GM21576 (cell line): Measurements from ENCODE around the gene DCAF11.

ENCODE experiments used
- ATAC-seq: cut with Tn5 transposase; IDR thresholded peaks from one replicate; pipeline ENCODE4 v1.9.1; 2021; ENCODE audit warnings: mild to moderate bottlenecking, moderate library complexity; ENCODE audit not compliant: unreplicated experiment

Gene DCAF11

DNA sequence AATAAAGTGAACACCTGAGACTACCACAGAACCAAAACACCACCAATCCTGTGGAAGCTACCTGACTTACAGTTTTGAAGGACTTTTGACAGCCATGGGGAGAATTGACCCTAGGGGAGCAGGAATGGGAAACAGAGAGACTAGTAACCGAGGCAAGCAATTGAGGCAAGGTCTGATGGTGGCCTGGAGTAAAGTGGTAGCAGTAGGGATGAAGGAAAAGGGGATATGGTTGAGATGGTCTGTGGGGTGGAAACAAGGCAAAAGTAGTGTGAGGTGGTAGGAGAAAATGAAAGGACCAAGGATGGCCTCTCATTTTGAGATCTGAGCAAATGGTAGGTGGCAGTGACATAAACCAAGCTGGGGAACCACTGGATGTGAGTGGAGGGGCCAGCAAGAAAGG, 42.3 kb downstream of the DCAF11 start:
- no peak for ATAC-seq

DNA sequence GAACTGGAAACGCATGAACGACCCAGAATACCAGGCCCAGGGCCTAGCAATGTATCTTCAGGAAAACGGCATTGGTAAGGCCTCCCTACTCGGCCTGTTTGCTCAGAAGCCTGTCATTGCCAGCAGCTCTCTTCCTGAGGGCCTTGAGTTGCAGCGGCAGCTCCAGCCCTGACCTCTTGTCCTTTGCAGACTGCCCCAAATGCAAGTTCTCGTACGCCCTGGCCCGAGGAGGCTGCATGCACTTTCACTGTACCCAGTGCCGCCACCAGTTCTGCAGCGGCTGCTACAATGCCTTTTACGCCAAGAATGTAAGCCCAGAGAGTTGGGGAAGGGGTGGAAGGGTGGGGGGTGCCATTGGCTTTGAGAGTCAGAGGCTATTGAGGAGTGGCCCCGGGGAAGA, 42.8 kb downstream of the DCAF11 start:
- ATAC-seq = no peak

DNA sequence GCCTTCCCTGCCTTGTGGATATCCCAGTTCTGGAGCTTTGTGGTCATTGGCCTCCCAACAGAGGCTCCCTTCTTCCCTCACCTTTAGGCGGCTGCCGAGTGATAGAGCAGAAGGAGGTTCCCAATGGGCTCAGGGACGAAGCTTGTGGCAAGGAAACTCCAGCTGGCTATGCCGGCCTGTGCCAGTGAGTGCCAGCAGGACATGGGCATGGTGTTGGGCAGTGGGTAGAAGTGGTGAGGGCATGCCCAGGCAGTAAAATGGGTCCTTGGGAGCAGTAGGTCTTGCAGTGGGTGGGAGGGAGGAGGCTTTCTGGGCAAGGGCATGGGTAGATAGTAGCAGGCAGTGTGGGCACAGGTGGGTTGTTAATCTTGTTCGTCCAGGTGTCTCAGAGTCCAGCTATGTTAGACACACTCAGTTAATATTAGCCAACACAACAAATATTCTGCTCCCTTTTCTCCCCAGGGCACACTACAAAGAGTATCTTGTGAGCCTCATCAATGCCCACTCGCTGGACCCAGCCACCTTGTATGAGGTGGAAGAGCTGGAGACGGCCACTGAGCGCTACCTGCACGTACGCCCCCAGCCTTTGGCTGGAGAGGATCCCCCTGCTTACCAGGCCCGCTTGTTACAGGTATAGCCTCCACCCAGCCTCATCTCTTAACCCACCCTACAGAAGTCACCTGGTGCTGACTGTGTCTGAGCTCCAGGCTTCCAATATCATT, 45.4 kb downstream of the DCAF11 start:
- no peak for ATAC-seq

DNA sequence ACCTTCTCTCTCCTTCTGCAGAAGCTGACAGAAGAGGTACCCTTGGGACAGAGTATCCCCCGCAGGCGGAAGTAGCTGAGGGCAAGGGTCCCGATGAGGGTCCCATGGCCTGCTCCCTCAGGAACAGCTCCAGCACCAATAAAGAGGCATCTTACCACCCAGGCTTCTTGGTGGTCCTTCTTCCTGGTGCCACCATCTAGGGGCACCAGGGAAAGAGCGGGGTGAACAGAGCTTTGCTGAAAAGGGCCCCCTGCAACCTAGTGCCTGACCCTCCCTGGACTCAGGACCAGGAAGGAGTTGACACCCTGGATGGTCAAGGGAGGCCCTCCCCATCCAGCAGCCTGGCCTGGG, 45.9 kb downstream of the DCAF11 start:
- no peak for ATAC-seq

DNA sequence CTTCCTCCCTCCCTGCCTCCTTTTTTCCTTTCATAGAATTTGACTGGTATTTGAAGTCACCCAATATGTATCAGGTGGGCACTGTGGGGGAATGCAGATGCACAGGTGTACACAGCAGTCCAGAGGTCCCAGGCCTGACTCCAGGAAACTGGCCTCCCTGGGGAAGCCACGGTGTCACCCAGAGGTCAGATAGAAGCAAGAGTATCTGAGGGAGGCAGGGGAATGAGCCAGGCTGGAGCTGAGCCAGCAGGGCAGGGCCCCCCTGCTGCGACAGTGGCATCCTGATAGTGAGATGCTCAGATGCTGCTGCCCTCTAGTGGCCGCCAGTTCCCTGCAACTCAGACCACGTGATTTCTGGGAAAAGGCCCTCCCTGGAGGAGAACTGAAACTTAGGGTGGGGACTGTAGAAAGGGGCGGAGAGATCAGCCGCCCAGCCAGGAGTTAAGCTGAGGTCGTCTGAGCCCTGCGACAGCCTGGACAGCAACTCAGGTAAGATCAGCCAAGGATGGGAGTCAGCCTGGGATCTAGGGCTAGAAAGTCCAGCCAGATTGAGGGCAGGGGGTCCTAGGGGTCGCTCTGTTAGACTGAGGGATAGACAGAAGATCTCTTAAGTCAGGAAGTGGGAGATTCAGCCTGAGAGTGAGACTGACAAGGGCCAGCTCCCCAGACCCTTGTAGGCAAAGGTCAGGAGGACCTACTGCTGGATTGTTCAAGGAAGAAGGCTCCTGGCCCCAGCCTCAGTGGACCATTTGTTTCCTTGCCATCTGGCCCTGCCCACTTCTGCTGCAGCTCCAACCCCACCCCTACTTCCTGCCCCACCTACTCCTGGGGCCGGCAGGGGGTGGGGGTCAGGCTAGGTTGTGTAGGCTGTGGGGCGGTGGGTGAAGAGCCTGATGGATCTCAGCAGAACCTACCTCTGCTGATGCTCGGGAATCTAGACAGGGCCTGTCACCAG, 46.5 kb downstream of the DCAF11 start, which contains the start of gene IRF9:
IRF9 (plus strand) TSS at position 416 of the 955 bp plus-strand sequence. CDS start 880 bp downstream, outside the sequence.
- peak; percentile 79 for ATAC-seq

DNA sequence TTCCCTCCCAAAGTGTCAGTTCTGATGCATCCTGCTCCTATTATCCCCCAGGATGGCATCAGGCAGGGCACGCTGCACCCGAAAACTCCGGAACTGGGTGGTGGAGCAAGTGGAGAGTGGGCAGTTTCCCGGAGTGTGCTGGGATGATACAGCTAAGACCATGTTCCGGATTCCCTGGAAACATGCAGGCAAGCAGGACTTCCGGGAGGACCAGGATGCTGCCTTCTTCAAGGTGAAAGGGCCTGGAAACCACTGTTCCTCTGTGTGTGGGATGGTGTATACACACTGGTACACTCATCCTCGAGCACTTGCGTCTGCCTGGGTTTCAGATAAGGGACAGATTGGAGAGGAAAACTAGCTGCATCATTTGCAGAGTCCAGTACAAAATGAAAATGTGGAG, 47.5 kb downstream of the DCAF11 start:
- no peak for ATAC-seq

DNA sequence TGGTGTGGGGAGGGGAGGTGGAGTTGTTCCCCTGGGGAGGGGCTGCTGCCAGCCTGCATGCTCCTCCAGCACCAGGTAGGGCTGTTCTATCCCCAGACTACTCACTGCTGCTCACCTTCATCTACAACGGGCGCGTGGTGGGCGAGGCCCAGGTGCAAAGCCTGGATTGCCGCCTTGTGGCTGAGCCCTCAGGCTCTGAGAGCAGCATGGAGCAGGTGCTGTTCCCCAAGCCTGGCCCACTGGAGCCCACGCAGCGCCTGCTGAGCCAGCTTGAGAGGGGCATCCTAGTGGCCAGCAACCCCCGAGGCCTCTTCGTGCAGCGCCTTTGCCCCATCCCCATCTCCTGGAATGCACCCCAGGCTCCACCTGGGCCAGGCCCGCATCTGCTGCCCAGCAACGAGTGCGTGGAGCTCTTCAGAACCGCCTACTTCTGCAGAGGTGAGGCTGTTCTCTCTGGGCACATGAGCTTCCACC, 50.0 kb downstream of the DCAF11 start:
- ATAC-seq = no peak

DNA sequence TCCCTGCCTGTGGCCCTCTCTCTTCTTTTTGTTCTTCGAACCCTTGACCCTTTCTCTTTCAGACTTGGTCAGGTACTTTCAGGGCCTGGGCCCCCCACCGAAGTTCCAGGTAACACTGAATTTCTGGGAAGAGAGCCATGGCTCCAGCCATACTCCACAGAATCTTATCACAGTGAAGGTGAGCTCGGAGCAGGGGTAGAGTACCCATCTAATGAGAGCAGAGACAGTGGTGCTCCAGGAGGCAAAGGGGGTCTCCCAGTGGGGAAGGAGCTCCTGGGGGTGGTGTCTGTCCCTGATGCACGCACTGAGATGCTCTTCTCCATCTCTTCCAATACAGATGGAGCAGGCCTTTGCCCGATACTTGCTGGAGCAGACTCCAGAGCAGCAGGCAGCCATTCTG, 51.2 kb downstream of the DCAF11 start:
- ATAC-seq = no peak

DNA sequence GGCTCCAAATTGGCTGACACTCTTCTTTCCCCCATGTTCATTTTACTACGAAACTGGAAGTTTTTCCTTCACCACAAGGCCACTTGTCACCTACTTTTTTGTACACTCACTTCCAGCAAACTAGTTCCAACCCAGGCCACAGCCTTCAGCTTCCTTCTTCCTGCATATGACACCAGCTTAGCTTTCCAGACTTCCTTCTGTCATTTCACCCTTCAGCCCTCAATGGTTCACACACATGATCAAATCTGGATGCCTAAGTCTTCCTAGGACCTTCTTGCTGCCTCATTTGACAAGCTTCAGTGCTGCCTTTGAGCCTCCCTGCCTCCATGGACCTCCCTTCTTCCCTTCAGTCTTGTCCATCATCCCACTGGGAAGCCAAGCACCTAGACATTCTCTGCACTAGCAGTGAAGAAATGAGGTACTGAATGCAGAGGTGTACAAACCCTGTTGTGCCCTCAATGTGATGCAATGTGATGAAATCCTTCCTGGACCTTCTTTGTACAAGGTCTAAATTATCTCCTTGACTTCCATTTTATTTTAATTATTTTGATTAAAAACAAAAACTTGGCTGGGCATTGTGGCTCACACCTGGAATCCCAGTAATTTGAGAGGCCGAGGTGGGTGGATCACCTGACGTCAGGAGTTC, 53.0 kb downstream of the DCAF11 start:
- ATAC-seq = no peak

DNA sequence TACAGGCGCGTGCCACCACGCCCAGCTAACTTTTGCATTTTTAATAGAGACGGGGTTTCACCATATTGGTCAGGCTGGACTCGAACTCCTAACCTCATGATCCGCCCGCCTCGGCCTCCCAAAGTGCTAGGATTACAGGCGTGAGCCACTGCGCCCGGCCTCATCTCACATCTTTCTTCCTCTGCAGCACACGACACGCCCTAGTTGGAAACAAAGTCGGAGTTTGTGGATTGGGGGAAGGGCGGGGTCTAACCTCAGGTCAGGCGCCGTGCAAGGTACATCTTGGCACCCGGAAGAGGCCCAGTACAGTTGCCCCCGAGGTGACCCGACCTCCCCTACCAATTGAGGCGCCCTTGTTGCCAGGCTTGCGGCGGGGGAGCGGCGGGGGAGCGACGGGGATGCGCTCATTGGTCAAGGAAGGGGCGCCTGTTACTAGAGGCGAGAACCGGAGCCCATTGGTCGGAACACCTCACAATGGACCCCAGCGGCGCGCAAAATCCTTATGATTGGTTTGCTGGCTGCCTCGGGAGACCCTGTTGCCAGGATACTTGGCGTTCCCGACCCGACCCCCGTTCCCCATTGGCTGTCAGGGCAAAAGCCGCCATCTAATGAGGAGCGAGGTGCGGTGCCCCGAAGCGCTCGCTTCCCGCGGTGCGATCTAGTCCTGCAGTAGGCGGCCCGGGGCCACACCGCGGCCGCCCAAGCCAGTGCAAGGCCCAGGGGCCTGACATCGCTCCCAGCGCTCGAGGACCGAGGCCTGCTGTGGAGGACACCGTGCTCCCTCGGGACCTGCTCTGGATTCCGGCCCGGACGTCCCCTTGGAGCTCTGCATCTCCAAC, 57.1 kb downstream of the DCAF11 start, which contains the start of gene REC8:
REC8 (plus strand) TSS at position 659 of the 839 bp plus-strand sequence. CDS start 473 bp downstream, outside the sequence.
- ATAC-seq = peak; percentile 83

DNA sequence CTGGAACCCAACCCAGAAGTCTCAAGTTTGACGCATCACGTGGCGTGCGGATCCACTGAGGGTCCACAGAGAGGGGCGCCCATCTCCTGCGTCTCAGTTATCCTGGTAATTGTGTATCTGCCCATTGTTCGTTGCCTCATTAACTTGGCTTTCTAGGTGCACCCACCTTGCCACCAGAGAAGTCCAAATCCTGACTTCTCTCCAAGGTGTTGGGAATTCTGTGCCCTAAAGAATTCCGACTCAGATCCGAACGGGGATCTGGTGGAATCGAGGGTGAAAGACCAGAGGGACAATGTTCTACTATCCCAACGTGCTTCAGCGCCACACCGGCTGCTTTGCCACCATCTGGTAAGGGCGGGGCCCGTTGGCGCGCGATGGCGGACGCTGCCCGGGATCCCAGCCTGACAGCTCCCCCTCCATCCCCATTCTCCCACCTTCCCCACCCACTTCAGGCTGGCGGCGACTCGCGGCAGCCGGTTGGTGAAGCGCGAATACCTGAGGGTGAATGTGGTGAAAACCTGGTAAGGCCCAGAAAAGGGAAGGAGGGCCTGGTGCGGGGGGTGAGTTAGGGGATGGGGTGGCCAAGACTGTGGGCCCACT, 57.8 kb downstream of the DCAF11 start:
- ATAC-seq = no peak

DNA sequence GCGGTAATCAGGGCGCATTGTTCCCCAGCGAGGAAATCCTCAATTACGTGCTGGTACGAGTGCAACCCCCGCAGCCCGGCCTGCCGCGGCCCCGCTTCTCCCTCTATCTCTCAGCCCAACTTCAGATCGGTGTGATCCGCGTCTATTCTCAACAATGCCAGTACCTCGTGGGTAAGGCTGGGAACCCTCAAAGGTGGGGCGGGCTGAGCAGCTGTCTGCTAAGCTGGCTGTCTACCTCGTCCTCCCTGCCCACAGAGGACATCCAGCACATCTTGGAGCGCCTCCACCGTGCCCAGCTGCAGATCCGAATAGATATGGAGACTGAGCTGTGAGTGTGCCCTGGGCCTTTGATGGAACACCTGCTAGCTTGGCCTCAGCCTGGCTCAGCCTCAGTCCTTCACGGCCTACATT, 58.3 kb downstream of the DCAF11 start:
- no peak for ATAC-seq
